Prostate gland (tissue), 2 donors: ENCODE measurements around the gene CCDC80. TPM values are rescaled to one million over a fixed set of nuclear protein-coding genes. Genes with fewer than 3 reads are reported as not detected.

Experiments used
- DNase-seq: peaks from one replicate; pipeline ENCODE4 v3.0.0-alpha.2; 2019; ENCODE audit warnings: low spot score
- H3K27ac ChIP-seq, 2 donors: fragments of 200-600 bp; sonication (generic); 2 replicates each; pipeline ENCODE4 v1.5.1; 2017 to 2019
- H3K27me3 ChIP-seq: fragments of 200-600 bp; sonication (generic); replicated peaks from 2 replicates; pipeline ENCODE4 v1.5.1; 2019; ENCODE audit not compliant: insufficient read depth
- H3K36me3 ChIP-seq, 2 donors: fragments of 200-600 bp; sonication (generic); 1 replicate in 1 of 2; 2 replicates in 1 of 2; pipeline versions ENCODE4 v1.5.1 to v1.8.1; 2017 to 2019
- H3K4me1 ChIP-seq: fragments of 200-600 bp; sonication (generic); replicated peaks from 2 replicates; pipeline ENCODE4 v1.5.1; 2019
- H3K4me3 ChIP-seq, 2 donors: fragments of 200-600 bp; sonication (generic); 2 replicates each; pipeline ENCODE4 v1.5.1; 2017 to 2019
- H3K9me3 ChIP-seq: fragments of 200-600 bp; sonication (generic); 2 replicates; pipeline ENCODE4 v1.5.1; 2017
- CTCF ChIP-seq, 4 experiments: fragments of 200-600 bp in 2 of 4; fragments of 450-650 bp in 2 of 4; sonication (generic) in 2 of 4; IDR thresholded peaks; 1 replicate in 3 of 4; 2 replicates in 1 of 4; pipeline ENCODE4 v1.5.1; 2016 to 2019; ENCODE audit warnings: antibody characterized with exemption in 4 of 4, mild to moderate bottlenecking in 2 of 4, moderate library complexity in 2 of 4
- POLR2A ChIP-seq: fragments of 450-650 bp; IDR thresholded peaks from one replicate; pipeline ENCODE4 v1.6.1; 2016; ENCODE audit warnings: antibody characterized with exemption, mild to moderate bottlenecking
- POLR2AphosphoS5 ChIP-seq: sonication (generic); formaldehyde crosslinking; IDR thresholded peaks from one replicate; pipeline ENCODE4 v1.6.1; 2017; ENCODE audit warnings: antibody characterized with exemption
- WGBS: methylation state at CpG from one replicate; pipeline ENCODE4 v1.1.5; 2018; 5-methylcytosine and 5-hydroxymethylcytosine counted together
- intact Hi-C: fragments of 100-400 bp; cut with DNase I; formaldehyde crosslinking; loops from one replicate; pipeline ENCODE4 v1.14.2; 2022
- total RNA-seq, 2 donors: library from RNA; depleted of rRNA; stranded (reverse); fragments of >200 nt; gene quantifications; one replicate each; pipeline ENCODE4 v1.1.0, GENCODE V29; 2016

Gene CCDC80
- total RNA-seq, 2 donors from 2014 or later: 2.7 to 18.4 TPM

GRCh38 chr3:112557976-112558375 lies 83.0 kb downstream of the CCDC80 start:
- intact Hi-C loops: no loop called here
- no peak overlapping the region for H3K4me3 ChIP-seq
- H3K4me1 ChIP-seq: no peaks in the 10 kb centered on the region
- no peak overlapping the region for H3K27ac ChIP-seq
- H3K27me3 ChIP-seq: no peaks in the 10 kb centered on the region
- no peaks in the 10 kb centered on the region for H3K9me3 ChIP-seq
- TF ChIP-seq POLR2AphosphoS5 (no peak), CTCF (IDR thresholded peaks at IDR 0.05) (no peak), POLR2A (no peak)
- no peak for DNase-seq
- WGBS: 68% methylated on average over 1 of the region's 1 CpG
- H3K36me3 ChIP-seq: no peaks in the 10 kb centered on the region

GRCh38 chr3:112555535-112556170 lies 85.3 kb downstream of the CCDC80 start:
- H3K27ac ChIP-seq: no peak overlapping the region
- DNase-seq: no peak

GRCh38 chr3:112550859-112551258 lies 90.1 kb downstream of the CCDC80 start:
- no peaks in the 10 kb centered on the region for H3K9me3 ChIP-seq
- 26% methylated on average over 1 of the region's 1 CpG for WGBS
- DNase-seq: no peak
- H3K27ac ChIP-seq: no peak overlapping the region
- intact Hi-C loops: no loop called here
- no peaks in the 10 kb centered on the region for H3K36me3 ChIP-seq
- no peak overlapping the region for H3K4me3 ChIP-seq
- H3K27me3 ChIP-seq: no peaks in the 10 kb centered on the region
- TF ChIP-seq CTCF (IDR thresholded peaks at IDR 0.05) (no peak), POLR2AphosphoS5 (no peak)
- H3K4me1 ChIP-seq: no peaks in the 10 kb centered on the region

More at GRCh38 chr3:112555535-112556170, 85.3 kb downstream of the CCDC80 start:
- 73% methylated on average over 1 of the region's 1 CpG for WGBS
- no peaks in the 10 kb centered on the region for H3K4me1 ChIP-seq
- no peak for TF ChIP-seq POLR2AphosphoS5
- no peak for TF ChIP-seq POLR2A
- TF ChIP-seq CTCF (IDR thresholded peaks at IDR 0.05): no peak
- no peaks in the 10 kb centered on the region for H3K9me3 ChIP-seq
- intact Hi-C loops: no loop called here
- no peaks in the 10 kb centered on the region for H3K36me3 ChIP-seq
- no peak overlapping the region for H3K4me3 ChIP-seq
- H3K27me3 ChIP-seq: no peaks in the 10 kb centered on the region

Other genes starting within 250 kb of the CCDC80 start
- gene BTLA, start 141.7 kb downstream of the CCDC80 start, total RNA-seq: 1 to 10 TPM in 1 of 2 donors, not detected in 1; 2.6 TPM
- 10 to 100 TPM; 45.7 to 73.5 TPM for gene ATG3, start 79.2 kb downstream of the CCDC80 start, total RNA-seq
- 10 to 100 TPM; 40.4 to 62.3 TPM for gene SLC35A5, start 79.1 kb downstream of the CCDC80 start, total RNA-seq
- not detected for gene CD200R1L, start 205.7 kb upstream of the CCDC80 start, total RNA-seq